Neural cell (in vitro differentiated cells): ENCODE data around the gene TLL2.

ENCODE experiments used
- EZH2 ChIP-seq: fragments of 200-600, 300-800 bp; shearing (Covaris generic), sonication (generic); IDR thresholded peaks from 2 replicates; pipeline ENCODE4 v1.6.1; 2014; ENCODE audit warnings: antibody characterized with exemption, low read length, borderline replicate concordance, mild to moderate bottlenecking; ENCODE audit not compliant: insufficient read depth, poor library complexity, severe bottlenecking
- RAD21 ChIP-seq: fragments of 450-650 bp; conservative IDR thresholded peaks from 2 replicates; pipeline ENCODE4 v1.6.1; 2014; ENCODE audit warnings: antibody characterized with exemption, mild to moderate bottlenecking, moderate library complexity
- TF ChIP-seq, protein P1 (sequence below): fragments of 450-650 bp; IDR thresholded peaks from 2 replicates; pipeline ENCODE4 v1.5.1; 2014; ENCODE audit warnings: antibody characterized with exemption, mild to moderate bottlenecking, moderate library complexity; ENCODE audit not compliant: poor library complexity, severe bottlenecking

DNA sequence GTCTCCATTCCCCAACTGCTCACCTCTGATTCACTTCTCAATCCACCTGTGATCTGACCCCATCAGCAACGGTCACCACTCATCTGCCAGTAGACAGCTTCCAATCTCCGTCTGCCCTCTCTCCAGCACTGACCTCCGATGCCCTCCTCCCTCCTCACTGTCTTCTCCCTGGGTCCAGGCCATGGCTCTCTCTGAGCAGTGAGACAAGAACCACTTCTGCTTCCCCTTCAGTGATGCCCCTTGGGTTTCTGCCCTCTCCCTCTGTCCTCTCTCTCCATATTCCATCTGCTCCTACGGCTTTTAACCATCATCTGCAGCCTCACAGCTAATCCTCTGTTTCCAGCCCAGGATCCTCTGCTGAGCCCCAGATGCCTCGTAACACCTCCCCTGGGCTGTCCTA, 99.4 kb downstream of the TLL2 start:
- TF ChIP-seq EZH2 (no peak), RAD21 (no peak)
- TF ChIP-seq, protein P1, sequence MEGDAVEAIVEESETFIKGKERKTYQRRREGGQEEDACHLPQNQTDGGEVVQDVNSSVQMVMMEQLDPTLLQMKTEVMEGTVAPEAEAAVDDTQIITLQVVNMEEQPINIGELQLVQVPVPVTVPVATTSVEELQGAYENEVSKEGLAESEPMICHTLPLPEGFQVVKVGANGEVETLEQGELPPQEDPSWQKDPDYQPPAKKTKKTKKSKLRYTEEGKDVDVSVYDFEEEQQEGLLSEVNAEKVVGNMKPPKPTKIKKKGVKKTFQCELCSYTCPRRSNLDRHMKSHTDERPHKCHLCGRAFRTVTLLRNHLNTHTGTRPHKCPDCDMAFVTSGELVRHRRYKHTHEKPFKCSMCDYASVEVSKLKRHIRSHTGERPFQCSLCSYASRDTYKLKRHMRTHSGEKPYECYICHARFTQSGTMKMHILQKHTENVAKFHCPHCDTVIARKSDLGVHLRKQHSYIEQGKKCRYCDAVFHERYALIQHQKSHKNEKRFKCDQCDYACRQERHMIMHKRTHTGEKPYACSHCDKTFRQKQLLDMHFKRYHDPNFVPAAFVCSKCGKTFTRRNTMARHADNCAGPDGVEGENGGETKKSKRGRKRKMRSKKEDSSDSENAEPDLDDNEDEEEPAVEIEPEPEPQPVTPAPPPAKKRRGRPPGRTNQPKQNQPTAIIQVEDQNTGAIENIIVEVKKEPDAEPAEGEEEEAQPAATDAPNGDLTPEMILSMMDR, result no peak
